HCT116 (cell line): ENCODE results near the gene IQCH. TPM values are rescaled to one million over a fixed set of nuclear protein-coding genes. Genes with fewer than 3 reads are reported as not detected.

Experiments
- ATAC-seq: fragments of 200-7000 bp; cut with Tn5 transposase; 2 replicates; pipeline ENCODE4 v1.9.1; 2020; ENCODE audit warnings: mild to moderate bottlenecking, moderate library complexity
- BruUV-seq: library from RNA; stranded (reverse); fragments of 400-500 nt; replicated peaks from 2 replicates; lab custom pipeline; 2021; lab: Mats Ljungman, UMichigan
- CTCF ChIA-PET: fragments of 300-600 bp; sonication (Branson Sonifier 250); formaldehyde crosslinking; loops from one replicate; lab custom pipeline; 2021; ENCODE audit warnings: antibody characterized with exemption; lab: Charles Lee
- POLR2A ChIA-PET: fragments of 300-600, 350-600 bp; sonication (Branson Sonifier 250); formaldehyde crosslinking; loops from one replicate; lab custom pipeline; 2021; ENCODE audit warnings: antibody characterized with exemption; lab: Charles Lee
- RAD21 ChIA-PET, 2 experiments: fragments of 300-600 bp; sonication (Branson Sonifier 250); formaldehyde crosslinking; loops; one replicate each; lab custom pipeline; 2023; ENCODE audit warnings: low total read pairs in 2 of 2; ENCODE audit not compliant: uncharacterized antibody in 2 of 2, unreplicated experiment in 2 of 2, low non-redundant PET in 1 of 2; lab: Charles Lee
- DNase-seq: peaks from one replicate; pipeline ENCODE4 v3.0.0-alpha.2; 2010; ENCODE audit warnings: low read depth, low spot score
- H2AFZ ChIP-seq: fragments of 200-600 bp; shearing (Covaris generic), sonication (generic); 2 replicates; pipeline ENCODE4 v1.6.1; 2017; ENCODE audit warnings: low read depth, mixed run types, mixed read lengths, antibody characterized with exemption, low read length; ENCODE audit not compliant: poor library complexity, severe bottlenecking
- H3K27ac ChIP-seq: 2 replicates; pipeline ENCODE4 v1.5.1; 2012; ENCODE audit warnings: low read depth, low read length
- H3K27me3 ChIP-seq: fragments of 200-600 bp; sonication (generic); 2 replicates; pipeline ENCODE4 v1.6.1; 2016; ENCODE audit warnings: mixed run types, low read length, mixed read lengths; ENCODE audit not compliant: insufficient read depth
- H3K36me3 ChIP-seq, 2 experiments: fragments of 200-500 bp in 1 of 2; fragments of 200-600 bp in 1 of 2; sonication (Bioruptor generic) in 1 of 2; sonication (generic) in 1 of 2; 2 replicates each; pipeline versions ENCODE4 v1.5.1 to v1.6.1; 2014 to 2016; ENCODE audit warnings: low read length in 2 of 2, inconsistent platforms in 1 of 2, mixed read lengths in 1 of 2, mixed run types in 1 of 2; ENCODE audit not compliant: insufficient read depth in 2 of 2, control insufficient read depth in 1 of 2
- H3K4me1 ChIP-seq, 2 experiments: fragments of 200-600 bp in 1 of 2; sonication (generic) in 1 of 2; 2 replicates each; pipeline versions ENCODE4 v1.5.1 to v1.6.1; 2012 to 2017; ENCODE audit warnings: low read length in 2 of 2, inconsistent platforms in 1 of 2, mild to moderate bottlenecking in 1 of 2, mixed read lengths in 1 of 2, mixed run types in 1 of 2, moderate library complexity in 1 of 2; ENCODE audit not compliant: insufficient read depth in 2 of 2, control insufficient read depth in 1 of 2
- H3K4me2 ChIP-seq: fragments of 200-600 bp; sonication (generic); 2 replicates; pipeline ENCODE4 v1.6.1; 2017; ENCODE audit warnings: mixed run types, low read length, mixed read lengths
- H3K4me3 ChIP-seq, 2 experiments: fragments of 200-600 bp in 1 of 2; sonication (generic) in 1 of 2; replicated peaks in 1 of 2; 2 replicates each; pipeline ENCODE4 v1.5.1; 2011 to 2016; ENCODE audit warnings: low read length in 2 of 2, control low read depth in 1 of 2, low read depth in 1 of 2, mild to moderate bottlenecking in 1 of 2, mixed read lengths in 1 of 2, mixed run types in 1 of 2
- H3K79me2 ChIP-seq: fragments of 200-600 bp; sonication (generic); 2 replicates; pipeline ENCODE4 v1.6.1; 2017; ENCODE audit warnings: mild to moderate bottlenecking, mixed run types, low read length, moderate library complexity, mixed read lengths; ENCODE audit not compliant: insufficient read depth
- H3K9ac ChIP-seq: fragments of 200-600 bp; sonication (generic); 2 replicates; pipeline ENCODE4 v1.6.1; 2016; ENCODE audit warnings: low read length, mixed read lengths
- H3K9me2 ChIP-seq: fragments of 200-600 bp; sonication (generic), shearing (Covaris generic); 2 replicates; pipeline ENCODE4 v1.6.1; 2017; ENCODE audit warnings: mixed run types, mild to moderate bottlenecking, moderate library complexity; ENCODE audit not compliant: insufficient read depth
- H3K9me3 ChIP-seq, 2 experiments: fragments of 200-500 bp in 1 of 2; fragments of 200-600 bp in 1 of 2; sonication (Bioruptor generic) in 1 of 2; sonication (generic) in 1 of 2; 2 replicates each; pipeline ENCODE4 v1.6.1; 2014 to 2017; ENCODE audit warnings: low read length in 2 of 2, mixed read lengths in 2 of 2, inconsistent platforms in 1 of 2, low read depth in 1 of 2, mild to moderate bottlenecking in 1 of 2, mixed run types in 1 of 2, moderate library complexity in 1 of 2; ENCODE audit not compliant: control insufficient read depth in 1 of 2, insufficient read depth in 1 of 2
- H4K20me1 ChIP-seq: fragments of 200-600 bp; sonication (generic), shearing (Covaris generic); 2 replicates; pipeline ENCODE4 v1.6.1; 2017; ENCODE audit warnings: mixed run types, mild to moderate bottlenecking, moderate library complexity; ENCODE audit not compliant: insufficient read depth
- EZH2phosphoT487 ChIP-seq: fragments of 200-600 bp; IDR thresholded peaks from 2 replicates; pipeline ENCODE4 v1.6.1; 2018; ENCODE audit warnings: antibody characterized with exemption, borderline replicate concordance
- RAD21 ChIP-seq: IDR thresholded peaks from 2 replicates; pipeline ENCODE4 v1.6.1; 2012; ENCODE audit warnings: low read depth, mild to moderate bottlenecking
- ZBTB33 ChIP-seq: IDR thresholded peaks from 2 replicates; pipeline ENCODE4 v1.6.1; 2011; ENCODE audit warnings: mild to moderate bottlenecking, low read length, moderate library complexity; ENCODE audit not compliant: insufficient replicate concordance; ENCODE audit errors: extremely low read depth
- intact Hi-C: fragments of 100-400 bp; cut with micrococcal nuclease; formaldehyde crosslinking; loops from 2 replicates; pipeline ENCODE4 v1.10.0; 2022
- total RNA-seq: library from RNA; stranded (reverse); gene quantifications from one replicate; pipeline ENCODE4 v1.2.1, GENCODE V29; 2021; ENCODE audit not compliant: unreplicated experiment

IQCH gene
- total RNA-seq, 1 experiment from 2014 or later: 4.6 TPM

GRCh38 chr15:67240235-67241131, 14.1 kb upstream of the IQCH start (continued):
- TF ChIP-seq ZBTB33 (no peak), RAD21 (peak; percentile 68)

DNA sequence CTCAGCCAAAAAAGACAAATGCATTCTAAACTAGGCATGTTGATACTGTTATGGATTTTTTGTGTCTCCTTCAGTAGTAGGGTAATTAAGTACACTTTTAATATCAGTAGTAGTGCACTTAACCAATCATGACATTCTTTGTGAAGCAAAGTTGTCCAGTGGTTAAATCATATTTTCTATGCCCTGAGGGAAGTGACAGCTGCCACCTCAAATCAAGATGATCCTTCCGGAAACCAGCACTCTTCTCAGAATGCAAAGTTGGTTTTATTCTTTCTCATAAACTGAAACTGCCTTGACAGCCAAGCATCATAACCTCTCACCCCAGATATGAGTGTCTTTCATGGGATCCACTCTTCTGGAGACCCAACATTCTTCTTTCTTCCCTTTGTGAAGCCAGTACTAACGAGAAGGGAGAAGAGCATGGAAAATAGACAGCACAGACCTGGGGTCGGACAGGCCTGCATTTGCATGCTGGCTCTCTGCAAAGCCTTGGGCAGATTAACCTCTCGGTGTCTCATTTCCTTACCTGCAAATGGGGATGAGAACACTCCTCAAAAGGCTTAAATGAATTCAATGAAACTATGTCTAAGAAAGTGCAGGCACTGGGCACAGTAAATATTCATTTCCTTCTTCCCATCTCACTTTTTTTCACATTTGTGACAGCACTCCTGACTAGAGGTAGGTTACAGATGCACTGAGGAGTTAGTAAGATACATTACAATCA, 13.3 kb upstream of the IQCH start:
- H3K9ac ChIP-seq: no peak overlapping the region
- H3K9me3 ChIP-seq: no peaks in the 10 kb centered on the region
- H3K4me1 ChIP-seq: peaks cover 3 to 10% of the 10 kb centered on the region in 2 experiments; a peak in 3 of 4 replicates
- H3K27me3 ChIP-seq: no peaks in the 10 kb centered on the region
- CTCF ChIA-PET: interaction anchor here (2.0 kb wide), 1 partner anchor 63 kb away, joined by 6 read pairs; no protein-coding TSS in a partner anchor
- intact Hi-C loops: loop anchor here (10.0 kb wide), 1 partner anchor 594 kb away; no protein-coding TSS in a partner anchor
- POLR2A ChIA-PET: no interaction called here
- peaks cover 10% of the 10 kb centered on the region; the same call in 1 of the 2 replicates for H4K20me1 ChIP-seq
- no peaks in the 10 kb centered on the region for H3K9me2 ChIP-seq
- H3K4me3 ChIP-seq: no peak overlapping the region
- BruUV-seq: no TSS peak
- RAD21 ChIA-PET: interaction anchor here in 1 of 2 experiments (1.3 kb wide), 1 partner anchor 63 kb away, joined by 4 read pairs; no protein-coding TSS in a partner anchor
- H3K79me2 ChIP-seq: peaks cover 92% of the 10 kb centered on the region
- H2AFZ ChIP-seq: no peak overlapping the region
- DNase-seq (no peak), ATAC-seq (no peak)
- H3K36me3 ChIP-seq: no peaks in the 10 kb centered on the region
- H3K4me2 ChIP-seq: no peak overlapping the region
- no peak for TF ChIP-seq EZH2phosphoT487
- no peak overlapping the region for H3K27ac ChIP-seq
